HUES48 (cell line): ENCODE results near the gene NCK2.
"Not testable (repeated sequence)": the region's sequence is repeated elsewhere in the genome, so short reads cannot be mapped to it uniquely, and the experiment has no call there.

Experiments used
- H3K27ac ChIP-seq: one replicate; pipeline ENCODE4 v1.7.0; 2013; ENCODE audit warnings: low read depth, low read length, inconsistent platforms
- H3K27me3 ChIP-seq: 2 replicates; pipeline ENCODE4 v1.6.1; 2013; ENCODE audit warnings: mild to moderate bottlenecking, low read length; ENCODE audit not compliant: control insufficient read depth, insufficient read depth
- H3K36me3 ChIP-seq: 2 replicates; pipeline ENCODE4 v1.6.1; 2013; ENCODE audit warnings: low read length; ENCODE audit not compliant: control insufficient read depth, insufficient read depth
- H3K4me1 ChIP-seq: 2 replicates; pipeline ENCODE4 v1.6.1; 2013; ENCODE audit warnings: mild to moderate bottlenecking, low read length; ENCODE audit not compliant: control insufficient read depth, insufficient read depth
- H3K4me3 ChIP-seq: 2 replicates; pipeline ENCODE4 v1.5.1; 2013; ENCODE audit warnings: mild to moderate bottlenecking, low read depth, low read length
- H3K9ac ChIP-seq: 2 replicates; pipeline ENCODE4 v1.6.1; 2013; ENCODE audit warnings: mild to moderate bottlenecking, low read depth, low read length, moderate library complexity
- H3K9me3 ChIP-seq: 2 replicates; pipeline ENCODE4 v1.6.1; 2013; ENCODE audit warnings: low read length; ENCODE audit not compliant: control insufficient read depth, insufficient read depth

Gene NCK2

GRCh38 chr2:105768961-105769452 lies 24.3 kb downstream of the NCK2 start:
- peaks cover 29% of the 10 kb centered on the region for H3K4me1 ChIP-seq
- H3K27ac ChIP-seq = peak overlapping the region; percentile 55
- no peaks in the 10 kb centered on the region for H3K27me3 ChIP-seq
- H3K9ac ChIP-seq = no peak overlapping the region
- no peaks in the 10 kb centered on the region for H3K9me3 ChIP-seq
- H3K4me3 ChIP-seq = no peak overlapping the region
- H3K36me3 ChIP-seq = 0 out of 2 replicates have a peak, but pooled peaks cover 2% of the 10 kb centered on the region

- Histone ChIP-seq H3K27me3 (no peaks in the 10 kb centered on the region), H3K27ac (peak overlapping the region; percentile 55), H3K36me3 (no peaks in the 10 kb centered on the region), H3K9ac (no peak overlapping the region), H3K4me1 (peaks cover 27% of the 10 kb centered on the region), H3K4me3 (no peak overlapping the region), H3K9me3 (no peaks in the 10 kb centered on the region)
Measured at GRCh38 chr2:105769504-105769903, 24.8 kb downstream of the NCK2 start.

- Histone ChIP-seq H3K36me3 (no peaks in the 10 kb centered on the region), H3K4me3 (no peak overlapping the region), H3K9ac (no peak overlapping the region), H3K9me3 (no peaks in the 10 kb centered on the region), H3K4me1 (peaks cover 27% of the 10 kb centered on the region), H3K27ac (no peak overlapping the region), H3K27me3 (no peaks in the 10 kb centered on the region)
Measured at GRCh38 chr2:105770149-105770548, 25.4 kb downstream of the NCK2 start.

GRCh38 chr2:105771291-105771690 lies 26.6 kb downstream of the NCK2 start:
- not testable (repeated sequence) for H3K4me3 ChIP-seq, H3K9ac ChIP-seq, H3K9me3 ChIP-seq, H3K27me3 ChIP-seq, H3K36me3 ChIP-seq, H3K27ac ChIP-seq
- peaks cover 31% of the 10 kb centered on the region for H3K4me1 ChIP-seq

GRCh38 chr2:105771836-105772235 lies 27.1 kb downstream of the NCK2 start:
- Histone ChIP-seq H3K36me3 (no peaks in the 10 kb centered on the region), H3K4me1 (peaks cover 31% of the 10 kb centered on the region), H3K27me3 (no peaks in the 10 kb centered on the region), H3K27ac (no peak overlapping the region), H3K9me3 (no peaks in the 10 kb centered on the region), H3K9ac (no peak overlapping the region), H3K4me3 (no peak overlapping the region)

- Histone ChIP-seq H3K36me3 (no peaks in the 10 kb centered on the region), H3K4me1 (peaks cover 32% of the 10 kb centered on the region), H3K9ac (no peak overlapping the region), H3K4me3 (no peak overlapping the region), H3K27ac (no peak overlapping the region), H3K27me3 (no peaks in the 10 kb centered on the region), H3K9me3 (no peaks in the 10 kb centered on the region)
Measured at GRCh38 chr2:105772362-105772761, 27.6 kb downstream of the NCK2 start.

GRCh38 chr2:105773568-105773967 lies 28.9 kb downstream of the NCK2 start:
- H3K27ac ChIP-seq = no peak overlapping the region
- H3K27me3 ChIP-seq = no peaks in the 10 kb centered on the region
- H3K4me3 ChIP-seq = no peak overlapping the region
- H3K4me1 ChIP-seq = peaks cover 35% of the 10 kb centered on the region
- no peaks in the 10 kb centered on the region for H3K9me3 ChIP-seq
- no peaks in the 10 kb centered on the region for H3K36me3 ChIP-seq
- H3K9ac ChIP-seq = no peak overlapping the region

GRCh38 chr2:105774781-105775337 lies 30.1 kb downstream of the NCK2 start:
- no peaks in the 10 kb centered on the region for H3K9me3 ChIP-seq

GRCh38 chr2:105775809-105776559 lies 31.3 kb downstream of the NCK2 start:
- Histone ChIP-seq H3K9ac (no peak overlapping the region), H3K27ac (no peak overlapping the region), H3K27me3 (no peaks in the 10 kb centered on the region), H3K4me1 (peaks cover 31% of the 10 kb centered on the region), H3K9me3 (no peaks in the 10 kb centered on the region), H3K4me3 (no peak overlapping the region), H3K36me3 (no peaks in the 10 kb centered on the region)

More at GRCh38 chr2:105774781-105775337, 30.1 kb downstream of the NCK2 start:
- Histone ChIP-seq H3K9ac (no peak overlapping the region), H3K4me1 (peaks cover 26% of the 10 kb centered on the region), H3K4me3 (no peak overlapping the region), H3K27ac (no peak overlapping the region), H3K27me3 (no peaks in the 10 kb centered on the region), H3K36me3 (no peaks in the 10 kb centered on the region)

GRCh38 chr2:105776560-105776928 lies 31.8 kb downstream of the NCK2 start:
- Histone ChIP-seq H3K4me1 (peaks cover 34% of the 10 kb centered on the region), H3K27ac (no peak overlapping the region), H3K27me3 (no peaks in the 10 kb centered on the region), H3K4me3 (no peak overlapping the region), H3K9ac (no peak overlapping the region), H3K9me3 (no peaks in the 10 kb centered on the region), H3K36me3 (no peaks in the 10 kb centered on the region)

- H3K9me3 ChIP-seq = no peaks in the 10 kb centered on the region
- no peak overlapping the region for H3K4me3 ChIP-seq
- peaks cover 29% of the 10 kb centered on the region for H3K4me1 ChIP-seq
- H3K36me3 ChIP-seq = no peaks in the 10 kb centered on the region
- no peak overlapping the region for H3K27ac ChIP-seq
- H3K27me3 ChIP-seq = no peaks in the 10 kb centered on the region
- no peak overlapping the region for H3K9ac ChIP-seq
Measured at GRCh38 chr2:105777031-105777482, 32.3 kb downstream of the NCK2 start.
